Fibroblast of skin of right biceps (primary cell): ENCODE measurements around the gene RNASE4.

ENCODE experiments used
- DNase-seq: peaks from one replicate; pipeline ENCODE4 v3.0.0-alpha.2; 2013

The RNASE4 gene

DNA sequence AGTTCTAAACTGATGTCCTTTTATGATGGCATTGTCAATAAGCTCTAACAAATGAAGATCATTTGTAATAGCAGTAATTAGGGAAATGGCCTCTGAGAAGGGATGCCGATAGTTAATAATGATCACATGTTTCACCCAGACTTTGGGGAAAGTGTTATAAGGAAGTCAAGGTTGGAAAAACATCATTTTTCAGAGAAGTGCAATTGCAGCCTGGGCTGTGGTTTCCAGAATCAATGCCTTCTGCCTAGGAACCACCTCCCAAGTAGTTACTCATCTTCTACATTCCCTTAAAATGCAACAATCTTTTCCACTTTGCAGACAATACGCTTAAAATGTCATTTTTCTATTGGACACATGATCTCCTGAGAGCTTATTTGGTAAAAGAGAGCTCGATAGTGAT is 62.2 kb downstream of the RNASE4 start:
- no peak for DNase-seq

GRCh38 chr14:20748439-20748838 is 64.1 kb downstream of the RNASE4 start:
- no peak for DNase-seq

- no peak for DNase-seq
Measured at GRCh38 chr14:20750194-20750593, 65.8 kb downstream of the RNASE4 start.
